ENCODE measurements around the gene CRYAA. TPM values are rescaled to one million over a fixed set of nuclear protein-coding genes. Genes with fewer than 3 reads are reported as not detected.

The CRYAA gene
- total RNA-seq, 1 experiment from 2014 or later, result not detected

Other genes with a start within 250 kb of the CRYAA start
- gene ERVH48-1, start 243.4 kb upstream of the CRYAA start, total RNA-seq (2014; rRNA removed; shearing (Covaris generic)), result 0.06 and 0.20 TPM in 2 replicates
- 14.1 and 21.5 TPM in 2 replicates for gene PKNOX1, start 194.4 kb upstream of the CRYAA start, total RNA-seq (2014; rRNA removed; shearing (Covaris generic))
- gene CBS, start 93.2 kb upstream of the CRYAA start, total RNA-seq (2014; rRNA removed; shearing (Covaris generic)), result 54.7 and 71.5 TPM in 2 replicates
- gene U2AF1, start 61.4 kb upstream of the CRYAA start, total RNA-seq (2014; rRNA removed; shearing (Covaris generic)), result 32.6 and 94.1 TPM in 2 replicates